Thoracic aorta (tissue), 2 donors: Measurements from ENCODE around the gene MKRN3. TPM values are rescaled to one million over a fixed set of nuclear protein-coding genes. Genes with fewer than 3 reads are reported as not detected.

Experiments
- ATAC-seq: fragments of 150-250 bp; one replicate; pipeline ENCODE4 v1.8.0; 2017; ENCODE audit warnings: low read depth; ENCODE audit not compliant: insufficient number of reproducible peaks, low FRiP score
- DNase-seq: peaks from one replicate; pipeline ENCODE4 v3.0.0-alpha.2; 2020; ENCODE audit warnings: low spot score
- H3K27ac ChIP-seq, 2 donors: fragments of 200-600 bp; sonication (generic); 1 replicate in 1 of 2; 2 replicates in 1 of 2; pipeline ENCODE4 v1.5.1; 2016; ENCODE audit warnings: mild to moderate bottlenecking in 2 of 2, moderate library complexity in 2 of 2
- H3K27me3 ChIP-seq: fragments of 200-600 bp; sonication (generic); replicated peaks from 2 replicates; pipeline ENCODE4 v1.6.0; 2016; ENCODE audit warnings: mild to moderate bottlenecking; ENCODE audit not compliant: insufficient read depth
- H3K36me3 ChIP-seq: fragments of 200-600 bp; sonication (generic); one replicate; pipeline ENCODE4 v1.5.1; 2016
- H3K4me1 ChIP-seq, 2 donors: fragments of 200-600 bp; sonication (generic); 1 replicate in 1 of 2; 2 replicates in 1 of 2; pipeline versions ENCODE4 v1.5.1 to v1.6.0; 2016; ENCODE audit warnings: low read depth in 2 of 2, mild to moderate bottlenecking in 1 of 2; ENCODE audit not compliant: control insufficient read depth in 1 of 2
- H3K4me3 ChIP-seq: fragments of 200-600 bp; sonication (generic); 2 replicates; pipeline ENCODE4 v1.5.1; 2016; ENCODE audit warnings: mild to moderate bottlenecking
- H3K9me3 ChIP-seq: fragments of 200-600 bp; sonication (generic); 2 replicates; pipeline ENCODE4 v1.5.1; 2016
- CTCF ChIP-seq: fragments of 200-600 bp; sonication (generic); IDR thresholded peaks from one replicate; pipeline ENCODE4 v1.5.1; 2019; ENCODE audit warnings: antibody characterized with exemption
- total RNA-seq, 2 donors: library from RNA; depleted of rRNA; stranded (reverse); fragments of >200 nt; gene quantifications; one replicate each; pipeline versions ENCODE4 v1.1.0 to v1.2.3, GENCODE V29; 2016

MKRN3 gene
- total RNA-seq, 2 donors from 2014 or later: 5.0 to 6.8 TPM

- ATAC-seq: no peak
- Histone ChIP-seq H3K4me3 (no peak overlapping the region), H3K27ac (no peak overlapping the region), H3K27me3 (no peaks in the 10 kb centered on the region), H3K4me1 (no peaks in the 10 kb centered on the region), H3K9me3 (no peaks in the 10 kb centered on the region), H3K36me3 (no peaks in the 10 kb centered on the region)
- DNase-seq: no peak
- TF ChIP-seq CTCF: no peak
Measured at GRCh38 chr15:23567921-23568320, 2.4 kb downstream of the MKRN3 start.

- no peak for TF ChIP-seq CTCF
- H3K9me3 ChIP-seq: no peaks in the 10 kb centered on the region
- ATAC-seq: no peak
- H3K4me1 ChIP-seq: no peaks in the 10 kb centered on the region
- H3K4me3 ChIP-seq: no peak overlapping the region
- no peaks in the 10 kb centered on the region for H3K36me3 ChIP-seq
- DNase-seq: no peak
- no peak overlapping the region for H3K27ac ChIP-seq
- no peaks in the 10 kb centered on the region for H3K27me3 ChIP-seq
Measured at GRCh38 chr15:23569151-23569925, 3.9 kb downstream of the MKRN3 start.

- Histone ChIP-seq H3K4me1 (no peaks in the 10 kb centered on the region), H3K36me3 (no peaks in the 10 kb centered on the region), H3K27me3 (no peaks in the 10 kb centered on the region), H3K27ac (no peak overlapping the region), H3K4me3 (no peak overlapping the region), H3K9me3 (no peaks in the 10 kb centered on the region)
- TF ChIP-seq CTCF: no peak
- ATAC-seq (no peak), DNase-seq (no peak)
Measured at GRCh38 chr15:23570486-23570885, 5.0 kb downstream of the MKRN3 start.

GRCh38 chr15:23572844-23573243, 7.4 kb downstream of the MKRN3 start:
- TF ChIP-seq CTCF: no peak
- ATAC-seq: no peak
- H3K27ac ChIP-seq: no peak overlapping the region

GRCh38 chr15:23574742-23575141, 9.3 kb downstream of the MKRN3 start:
- H3K4me1 ChIP-seq: no peaks in the 10 kb centered on the region
- no peak for ATAC-seq
- no peaks in the 10 kb centered on the region for H3K27me3 ChIP-seq
- no peak for TF ChIP-seq CTCF
- H3K36me3 ChIP-seq: no peaks in the 10 kb centered on the region
- no peak overlapping the region for H3K4me3 ChIP-seq
- no peak overlapping the region for H3K27ac ChIP-seq
- no peaks in the 10 kb centered on the region for H3K9me3 ChIP-seq
- no peak for DNase-seq

More at GRCh38 chr15:23572844-23573243, 7.4 kb downstream of the MKRN3 start:
- no peak for DNase-seq
- no peaks in the 10 kb centered on the region for H3K36me3 ChIP-seq
- H3K27me3 ChIP-seq: no peaks in the 10 kb centered on the region
- H3K4me1 ChIP-seq: no peaks in the 10 kb centered on the region
- H3K9me3 ChIP-seq: no peaks in the 10 kb centered on the region
- H3K4me3 ChIP-seq: no peak overlapping the region
